Stimulated activated CD8-positive, alpha-beta memory T cell treated with anti-CD3 and anti-CD28 coated beads, Interleukin-4, amount 100 ng/mL, for 48 hours (primary cell): ENCODE measurements around the gene ROR2.

Experiments used
- DNase-seq: peaks from one replicate; pipeline ENCODE4 v3.0.0-alpha.2; 2020

ROR2 gene

GRCh38 chr9:91865041-91865440, 85.0 kb downstream of the ROR2 start:
- DNase-seq, result no peak

- DNase-seq, result no peak
Measured at GRCh38 chr9:91864380-91864779, 85.6 kb downstream of the ROR2 start.

- DNase-seq, result no peak
Measured at GRCh38 chr9:91863469-91863868, 86.6 kb downstream of the ROR2 start.

- DNase-seq, result no peak
Measured at GRCh38 chr9:91858213-91859030, 91.6 kb downstream of the ROR2 start.

- no peak for DNase-seq
Measured at GRCh38 chr9:91857291-91858212, 92.5 kb downstream of the ROR2 start.

- no peak for DNase-seq
Measured at GRCh38 chr9:91856419-91856818, 93.6 kb downstream of the ROR2 start.

GRCh38 chr9:91855196-91855595, 94.8 kb downstream of the ROR2 start:
- DNase-seq, result no peak

- DNase-seq, result no peak
Measured at GRCh38 chr9:91852801-91853347, 97.2 kb downstream of the ROR2 start.

GRCh38 chr9:91849694-91850093, 100.3 kb downstream of the ROR2 start:
- DNase-seq, result no peak

GRCh38 chr9:91848146-91848545, 101.9 kb downstream of the ROR2 start:
- no peak for DNase-seq

- DNase-seq, result no peak
Measured at GRCh38 chr9:91847581-91848091, 102.4 kb downstream of the ROR2 start.

- DNase-seq, result no peak
Measured at GRCh38 chr9:91845879-91846278, 104.1 kb downstream of the ROR2 start.

GRCh38 chr9:91844701-91845291, 105.2 kb downstream of the ROR2 start:
- DNase-seq, result no peak

- no peak for DNase-seq
Measured at GRCh38 chr9:91844190-91844589, 105.8 kb downstream of the ROR2 start.

GRCh38 chr9:91843623-91844148, 106.3 kb downstream of the ROR2 start:
- no peak for DNase-seq

- no peak for DNase-seq
Measured at GRCh38 chr9:91843093-91843492, 106.9 kb downstream of the ROR2 start.

- DNase-seq, result no peak
Measured at GRCh38 chr9:91842358-91843049, 107.5 kb downstream of the ROR2 start.

GRCh38 chr9:91841591-91841990, 108.4 kb downstream of the ROR2 start:
- DNase-seq, result no peak

- no peak for DNase-seq
Measured at GRCh38 chr9:91840882-91841281, 109.1 kb downstream of the ROR2 start.

GRCh38 chr9:91840469-91840868, 109.6 kb downstream of the ROR2 start:
- DNase-seq, result no peak

- DNase-seq, result no peak
Measured at GRCh38 chr9:91839926-91840465, 110.0 kb downstream of the ROR2 start.
